ENCODE measurements around the gene RFC1. TPM values are rescaled to one million over a fixed set of nuclear protein-coding genes. Genes with fewer than 3 reads are reported as not detected.
A peak's percentile ranks its signal among the peaks of the same experiment; 100 is the strongest.

Gene RFC1
- total and polyA plus RNA-seq, 2 of the 4 experiments (the other 2 are of a cell fraction), result 18.4 to 49.3 TPM

DNA sequence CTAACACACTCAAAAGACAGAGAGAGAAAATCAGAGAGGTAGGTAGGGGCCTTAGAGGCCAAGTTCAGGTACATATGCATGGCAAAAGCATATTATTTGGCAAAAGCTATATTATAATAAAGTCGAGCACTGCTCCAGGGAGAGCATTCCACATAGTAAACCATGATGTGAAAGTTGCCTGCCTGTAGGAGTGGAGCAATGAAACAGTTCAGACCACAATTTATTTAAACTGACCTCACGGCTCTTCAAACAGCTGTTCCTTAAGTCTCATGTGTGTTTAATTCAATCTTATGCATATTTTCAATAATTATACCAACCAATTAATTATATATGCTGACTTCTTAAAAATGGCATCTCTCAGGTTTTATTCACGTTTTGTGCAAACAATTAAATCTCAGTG, 3.3 kb downstream of the RFC1 start:
- peak; percentile 42 for TF ChIP-seq RCOR1 (IDR thresholded peaks at IDR 0.05; ENCODE audit: insufficient replicate concordance, low read length)
- no peak for TF ChIP-seq RFX5 (IDR thresholded peaks at IDR 0.05; ENCODE audit: low read depth, low read length)
- no peak for TF ChIP-seq CHD1 (IDR thresholded peaks at IDR 0.05; ENCODE audit: low read depth, low read length)
- TF ChIP-seq MXI1 (IDR thresholded peaks at IDR 0.05; ENCODE audit: borderline replicate concordance, low read depth, low read length), result no peak
- peak; percentile 90 for TF ChIP-seq BHLHE40 (IDR thresholded peaks at IDR 0.05; ENCODE audit: low read depth, low read length)
- TF ChIP-seq POLR2A (IDR thresholded peaks at IDR 0.05; ENCODE audit: low read depth, low read length), result no peak
- TF ChIP-seq, protein P1, sequence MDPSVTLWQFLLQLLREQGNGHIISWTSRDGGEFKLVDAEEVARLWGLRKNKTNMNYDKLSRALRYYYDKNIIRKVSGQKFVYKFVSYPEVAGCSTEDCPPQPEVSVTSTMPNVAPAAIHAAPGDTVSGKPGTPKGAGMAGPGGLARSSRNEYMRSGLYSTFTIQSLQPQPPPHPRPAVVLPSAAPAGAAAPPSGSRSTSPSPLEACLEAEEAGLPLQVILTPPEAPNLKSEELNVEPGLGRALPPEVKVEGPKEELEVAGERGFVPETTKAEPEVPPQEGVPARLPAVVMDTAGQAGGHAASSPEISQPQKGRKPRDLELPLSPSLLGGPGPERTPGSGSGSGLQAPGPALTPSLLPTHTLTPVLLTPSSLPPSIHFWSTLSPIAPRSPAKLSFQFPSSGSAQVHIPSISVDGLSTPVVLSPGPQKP (IDR thresholded peaks at IDR 0.05; ENCODE audit: borderline replicate concordance, low read depth, low read length), result no peak
- TF ChIP-seq, protein P2, sequence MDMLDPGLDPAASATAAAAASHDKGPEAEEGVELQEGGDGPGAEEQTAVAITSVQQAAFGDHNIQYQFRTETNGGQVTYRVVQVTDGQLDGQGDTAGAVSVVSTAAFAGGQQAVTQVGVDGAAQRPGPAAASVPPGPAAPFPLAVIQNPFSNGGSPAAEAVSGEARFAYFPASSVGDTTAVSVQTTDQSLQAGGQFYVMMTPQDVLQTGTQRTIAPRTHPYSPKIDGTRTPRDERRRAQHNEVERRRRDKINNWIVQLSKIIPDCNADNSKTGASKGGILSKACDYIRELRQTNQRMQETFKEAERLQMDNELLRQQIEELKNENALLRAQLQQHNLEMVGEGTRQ (IDR thresholded peaks at IDR 0.05; ENCODE audit: low read depth, low read length), result no peak
- TF ChIP-seq CEBPB (IDR thresholded peaks at IDR 0.05; ENCODE audit: low read depth, low read length), result peak; percentile 53; the same call in 1 of the 2 replicates
- no peak for TF ChIP-seq NFE2L2 (IDR thresholded peaks at IDR 0.05; ENCODE audit: low read depth, low read length)
- TF ChIP-seq SMC3 (IDR thresholded peaks at IDR 0.05; ENCODE audit: low read depth, low read length), result no peak
- no peak for TF ChIP-seq RAD21 (IDR thresholded peaks at IDR 0.05; ENCODE audit: low read length)
- no peak for TF ChIP-seq MAZ (IDR thresholded peaks at IDR 0.05; ENCODE audit: borderline replicate concordance, low read depth, low read length)
- TF ChIP-seq MAFK (IDR thresholded peaks at IDR 0.05; ENCODE audit: low read depth, low read length), result no peak
- TF ChIP-seq, protein P3, sequence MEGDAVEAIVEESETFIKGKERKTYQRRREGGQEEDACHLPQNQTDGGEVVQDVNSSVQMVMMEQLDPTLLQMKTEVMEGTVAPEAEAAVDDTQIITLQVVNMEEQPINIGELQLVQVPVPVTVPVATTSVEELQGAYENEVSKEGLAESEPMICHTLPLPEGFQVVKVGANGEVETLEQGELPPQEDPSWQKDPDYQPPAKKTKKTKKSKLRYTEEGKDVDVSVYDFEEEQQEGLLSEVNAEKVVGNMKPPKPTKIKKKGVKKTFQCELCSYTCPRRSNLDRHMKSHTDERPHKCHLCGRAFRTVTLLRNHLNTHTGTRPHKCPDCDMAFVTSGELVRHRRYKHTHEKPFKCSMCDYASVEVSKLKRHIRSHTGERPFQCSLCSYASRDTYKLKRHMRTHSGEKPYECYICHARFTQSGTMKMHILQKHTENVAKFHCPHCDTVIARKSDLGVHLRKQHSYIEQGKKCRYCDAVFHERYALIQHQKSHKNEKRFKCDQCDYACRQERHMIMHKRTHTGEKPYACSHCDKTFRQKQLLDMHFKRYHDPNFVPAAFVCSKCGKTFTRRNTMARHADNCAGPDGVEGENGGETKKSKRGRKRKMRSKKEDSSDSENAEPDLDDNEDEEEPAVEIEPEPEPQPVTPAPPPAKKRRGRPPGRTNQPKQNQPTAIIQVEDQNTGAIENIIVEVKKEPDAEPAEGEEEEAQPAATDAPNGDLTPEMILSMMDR (conservative IDR thresholded peaks at IDR 0.05; ENCODE audit: low read depth, low read length), result no peak
- TF ChIP-seq FOS (IDR thresholded peaks at IDR 0.05; ENCODE audit: low read depth, low read length), result no peak
- ATAC-seq (ENCODE audit: low read depth), result peak; percentile 90
- Histone ChIP-seq H3K4ac (ENCODE audit: low read depth, low read length) (no peak overlapping the region), H3K4me3 (ENCODE audit: insufficient read depth, low read depth, low read length) (no peak overlapping the region), H3K18ac (ENCODE audit: low read depth, low read length) (no peak overlapping the region), H2AFZ (replicated peaks; ENCODE audit: low read length, poor library complexity) (no peak overlapping the region), H2BK5ac (ENCODE audit: low read depth, low read length, poor library complexity, severe bottlenecking) (no peak overlapping the region), H3K27ac (ENCODE audit: insufficient read depth, low read length) (no peak overlapping the region), H3K9me1 (ENCODE audit: insufficient read depth, low read length) (peaks cover 9% of the 10 kb centered on the region; the same call in 1 of the 2 replicates), H2BK120ac (ENCODE audit: low read depth, low read length) (no peak overlapping the region), H4K20me1 (ENCODE audit: insufficient read depth, low read length) (peaks cover 41% of the 10 kb centered on the region), H2BK20ac (ENCODE audit: low read depth, low read length) (no peak overlapping the region), H3K23ac (ENCODE audit: low read depth, low read length) (no peak overlapping the region), H3K9me3 (ENCODE audit: control insufficient read depth, insufficient read depth, low read length) (no peaks in the 10 kb centered on the region), H4K8ac (ENCODE audit: low read depth in 2 of 2, low read length in 2 of 2) (no peak overlapping the region), H3K4me2 (ENCODE audit: low read depth, low read length) (peak overlapping the region; percentile 75; the same call in 1 of the 2 replicates), H4K5ac (ENCODE audit: low read depth, low read length) (no peak overlapping the region), H2AK5ac (ENCODE audit: low read depth, low read length) (no peak overlapping the region), H3K4me1 (ENCODE audit: control insufficient read depth, insufficient read depth, low read length) (peaks cover 3% of the 10 kb centered on the region), H2BK15ac (ENCODE audit: low read depth, low read length) (no peak overlapping the region), H3K14ac (replicated peaks; ENCODE audit: low read depth, low read length) (no peak overlapping the region), H3K79me1 (ENCODE audit: low read depth in 1 of 2, low read length in 2 of 2) (peaks cover 24 to 54% of the 10 kb centered on the region in 2 experiments), H3K27me3 (ENCODE audit: control insufficient read depth, insufficient read depth, low read length) (no peaks in the 10 kb centered on the region), H3K56ac (ENCODE audit: extremely low read depth, insufficient read depth, low read length) (no peak overlapping the region), H3K36me3 (ENCODE audit: control insufficient read depth, insufficient read depth, low read length) (no peaks in the 10 kb centered on the region), H3K9ac (ENCODE audit: low read depth, low read length) (no peak overlapping the region), H2AK9ac (replicated peaks; ENCODE audit: low read depth, low read length, poor library complexity) (no peak overlapping the region), H4K91ac (ENCODE audit: insufficient read depth, low read depth, low read length) (no peak overlapping the region)
- dilution Hi-C loops (cut with HindIII; ENCODE audit: low sequenced_read_pairs, unreplicated experiment), result no loop called here
- no CpG with 5 or more reads among the region's 3 CpGs for WGBS, 2 experiments (ENCODE audit: extremely low coverage in 2 of 2, insufficient read length in 1 of 2)
- no TSS peak for BruUV-seq (replicated peaks)
- in situ Hi-C loops (cut with MboI; ENCODE audit: low sequenced_read_pairs), result no loop called here
- POLR2A ChIA-PET (ENCODE audit: unreplicated experiment), result no interaction called here
- intact Hi-C loops (cut with micrococcal nuclease), result no loop called here
- DNase-seq, result peak; percentile 88
- CTCF ChIA-PET, result no interaction called here

All from IMR-90 (cell line).